Frontal cortex (tissue), 4 donors: Measurements from ENCODE around the gene SEMA4F. TPM values are rescaled to one million over a fixed set of nuclear protein-coding genes. Genes with fewer than 3 reads are reported as not detected.
"Not testable (repeated sequence)": the region's sequence is repeated elsewhere in the genome, so short reads cannot be mapped to it uniquely, and the experiment has no call there.

Experiments used
- DNase-seq, 2 donors: peaks; one replicate each; pipeline ENCODE4 v3.0.0; 2012; ENCODE audit warnings: low spot score in 2 of 2
- FAIRE-seq: peaks from 2 replicates; lab custom pipeline; 2012; peaks lifted over from hg19 to GRCh38; lab: Jason Lieb, UNC
- total RNA-seq: library from RNA; depleted of rRNA; stranded (reverse); fragments of >200 nt; gene quantifications from one replicate; pipeline ENCODE4 v1.2.3, GENCODE V29; 2014
- donor health status: control.
- donor health status: control.
- donor health status: control.

SEMA4F gene
- total RNA-seq, result 14.7 TPM

DNA sequence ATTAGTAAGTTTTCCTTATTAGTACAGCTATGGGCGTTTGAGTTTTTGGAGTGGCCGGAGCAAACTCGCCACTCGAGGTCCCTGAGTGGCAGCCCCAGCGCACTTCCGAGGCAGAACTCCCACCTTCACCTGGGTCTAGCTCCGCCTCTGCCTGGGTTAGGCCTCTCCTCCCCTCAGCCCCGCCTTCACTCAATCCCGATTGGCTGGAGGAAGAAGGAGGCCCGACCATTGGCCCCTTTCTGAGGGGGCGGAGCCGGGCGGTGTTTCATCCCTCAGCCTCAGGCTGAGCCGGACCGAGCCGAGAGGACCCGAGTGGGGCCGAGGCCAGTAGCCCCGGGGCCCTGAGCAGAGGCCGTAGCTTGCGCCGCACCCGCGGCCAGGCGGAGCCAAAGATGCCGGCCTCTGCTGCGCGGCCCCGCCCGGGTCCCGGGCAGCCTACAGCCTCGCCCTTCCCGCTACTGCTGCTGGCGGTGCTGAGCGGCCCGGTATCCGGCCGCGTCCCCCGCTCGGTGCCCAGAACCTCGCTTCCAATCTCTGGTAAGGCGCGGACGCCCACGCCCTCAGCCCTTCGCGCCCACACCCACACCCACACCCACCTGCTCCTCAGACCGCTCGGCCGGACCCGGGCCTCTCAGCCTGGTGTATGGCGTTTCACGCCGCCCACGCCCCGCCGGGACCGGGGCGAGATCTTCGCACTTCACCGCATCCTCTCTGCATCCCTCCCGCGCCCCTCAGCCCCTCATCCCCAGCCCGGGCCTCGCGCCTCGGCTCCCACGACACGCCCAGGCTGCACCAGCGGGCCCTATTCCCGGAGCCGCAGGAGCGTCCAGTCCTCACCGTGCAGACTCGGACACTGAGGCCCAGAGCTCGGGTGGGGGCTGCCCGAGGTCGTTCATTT lies at the start of gene SEMA4F:
TSS of gene SEMA4F (plus strand) at position 263 of the 898 bp plus-strand sequence. CDS start at position 393, 130 bp downstream.
- DNase-seq (peak; percentile 92 to 96), FAIRE-seq (peak; percentile 17)

DNA sequence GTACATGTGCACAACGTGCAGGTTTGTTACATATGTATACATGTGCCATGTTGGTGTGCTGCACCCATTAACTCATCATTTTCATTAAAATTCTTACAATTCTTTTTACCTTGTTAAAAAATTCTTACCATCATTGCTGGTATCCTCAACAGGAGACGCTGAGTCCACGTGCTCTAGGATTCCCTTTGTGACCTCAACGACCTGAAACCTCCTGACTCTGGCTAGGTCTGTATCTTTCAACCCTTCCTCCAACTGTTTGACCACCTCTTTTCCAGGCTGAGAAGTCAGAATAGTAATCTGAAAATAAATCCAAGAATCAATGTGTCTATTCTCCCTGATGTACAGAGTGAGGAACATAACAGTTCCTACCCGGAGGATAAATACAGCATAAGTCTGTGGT lies 47.1 kb upstream of the SEMA4F start:
- FAIRE-seq (no peak), DNase-seq (no peak)

DNA sequence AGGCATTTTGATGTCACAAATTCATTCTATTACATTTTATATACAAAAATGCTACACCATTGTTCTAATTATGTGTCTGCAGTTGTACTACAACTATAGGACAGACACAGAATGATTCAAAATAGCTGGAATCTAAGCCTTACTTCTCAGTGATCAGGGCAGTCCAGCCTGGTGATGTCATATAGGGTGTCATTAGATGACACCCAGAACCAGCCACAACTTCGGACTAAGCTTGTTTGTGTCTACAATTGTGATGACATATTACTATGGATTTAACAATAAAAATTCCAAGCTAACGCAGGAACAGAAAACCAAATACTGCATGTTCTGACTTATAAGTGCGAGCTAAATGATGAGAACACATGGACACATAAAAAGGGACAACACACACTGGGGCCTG lies 36.9 kb upstream of the SEMA4F start:
- DNase-seq (no peak), FAIRE-seq (no peak)

- FAIRE-seq, result no peak
These were observed 35.5 kb upstream of the SEMA4F start for GRCh38 chr2:74618410-74619083.

DNA sequence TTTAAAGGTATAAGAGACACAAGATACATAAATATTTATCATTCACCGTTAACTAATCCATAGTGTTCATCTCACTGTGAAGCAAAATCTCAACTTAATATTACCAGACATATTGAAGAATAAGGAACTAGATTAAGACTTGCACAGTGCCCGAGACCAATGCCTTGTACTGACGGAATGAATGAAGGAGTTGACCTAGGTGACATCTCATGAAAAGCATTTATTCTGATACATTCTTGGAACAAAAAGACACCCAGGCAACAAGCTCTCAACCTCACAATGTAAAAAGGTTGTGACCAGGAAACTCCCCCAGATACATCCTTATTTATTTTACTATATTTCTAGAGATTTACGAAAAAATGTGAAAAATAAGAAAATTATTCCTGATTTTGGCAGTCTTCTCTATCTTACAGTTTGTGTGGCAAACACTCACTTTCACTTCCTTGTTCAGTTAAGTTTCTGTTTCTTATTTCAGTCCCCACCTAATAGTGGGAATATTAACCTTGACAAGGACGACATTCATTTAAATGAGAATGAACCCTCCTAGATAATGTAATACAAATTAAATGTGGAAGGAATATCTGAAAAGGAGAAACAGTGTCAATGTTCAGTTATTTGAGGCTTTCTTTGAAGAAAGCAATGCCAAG lies 34.3 kb upstream of the SEMA4F start:
- FAIRE-seq (no peak), DNase-seq (no peak)

More at GRCh38 chr2:74618410-74619083, 35.5 kb upstream of the SEMA4F start:
- DNase-seq, result no peak

GRCh38 chr2:74620671-74621070 lies 33.4 kb upstream of the SEMA4F start:
- DNase-seq (no peak), FAIRE-seq (no peak)

GRCh38 chr2:74625658-74626425 lies 28.2 kb upstream of the SEMA4F start:
- no peak for DNase-seq
- no peak for FAIRE-seq

- no peak for FAIRE-seq
- DNase-seq, result no peak
These were observed 25.4 kb upstream of the SEMA4F start for GRCh38 chr2:74628538-74629105.

GRCh38 chr2:74630454-74630853 lies 23.6 kb upstream of the SEMA4F start:
- not testable (repeated sequence) for DNase-seq, FAIRE-seq

GRCh38 chr2:74632209-74632938 lies 21.7 kb upstream of the SEMA4F start:
- FAIRE-seq (no peak), DNase-seq (no peak)

DNA sequence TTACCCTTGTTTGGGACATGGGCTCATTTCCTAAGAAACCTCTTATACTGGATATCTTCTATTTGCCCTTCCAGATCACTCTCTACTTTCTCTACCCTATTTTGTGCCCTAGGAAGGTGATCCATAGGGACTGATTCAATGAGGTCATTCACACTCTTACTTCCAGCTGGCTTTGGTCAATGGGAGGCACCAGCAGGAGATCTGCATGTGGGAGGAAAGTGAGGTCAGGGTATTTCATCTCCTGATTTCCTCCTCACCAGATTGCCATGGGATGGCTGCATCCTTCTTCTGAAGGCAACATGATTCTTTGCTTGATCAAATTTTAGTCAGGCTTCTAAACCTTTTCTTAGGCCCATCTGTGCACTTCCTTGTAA lies 21.1 kb upstream of the SEMA4F start:
- DNase-seq (no peak), FAIRE-seq (no peak)

GRCh38 chr2:74639550-74639949 lies 14.5 kb upstream of the SEMA4F start:
- no peak for DNase-seq
- FAIRE-seq, result no peak

- no peak for DNase-seq
- FAIRE-seq, result no peak
These were observed 8.7 kb upstream of the SEMA4F start for GRCh38 chr2:74645344-74645743.

GRCh38 chr2:74646201-74646600 lies 7.8 kb upstream of the SEMA4F start:
- FAIRE-seq (no peak), DNase-seq (no peak)

DNA sequence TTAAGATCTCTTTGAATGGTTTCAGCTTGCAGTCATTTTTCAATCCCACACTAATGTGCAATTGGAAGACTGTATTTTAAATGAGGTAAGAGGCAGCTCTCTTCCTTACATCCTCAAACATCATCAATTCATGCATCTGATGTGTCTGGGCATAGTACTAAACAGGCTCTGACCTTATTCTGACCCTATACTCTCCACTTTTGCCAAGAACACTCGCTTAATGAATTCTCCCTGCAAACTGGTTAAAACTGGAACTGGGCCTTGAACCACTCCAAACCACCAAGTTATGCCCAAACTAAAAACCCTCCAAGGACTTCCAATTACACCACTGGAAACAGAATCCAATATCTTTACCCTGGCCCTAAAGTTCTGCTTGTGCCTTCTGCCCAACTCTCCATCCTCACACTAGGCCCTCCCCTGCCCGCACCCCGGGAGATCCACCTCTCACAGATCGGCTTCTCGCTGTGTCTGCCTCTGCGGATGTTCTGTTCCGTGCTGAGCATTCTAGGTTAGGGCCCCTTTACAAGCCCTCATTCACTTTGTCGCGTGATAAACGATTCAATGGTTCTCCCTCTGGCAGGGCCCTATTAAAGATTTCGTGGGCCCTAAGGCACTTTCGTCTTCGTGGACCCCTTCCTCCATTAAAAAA lies 7.1 kb upstream of the SEMA4F start:
- no peak for DNase-seq

GRCh38 chr2:74648009-74648443 lies 6.0 kb upstream of the SEMA4F start, which contains the start of gene M1AP:
M1AP (minus strand) TSS chr2:74648330; CDS start chr2:74640275, 8,055 bp downstream.
- no peak for FAIRE-seq
- DNase-seq, result peak in 1 of 2 donors; percentile 15

More for the DNA sequence above, 7.1 kb upstream of the SEMA4F start:
- FAIRE-seq, result no peak

DNA sequence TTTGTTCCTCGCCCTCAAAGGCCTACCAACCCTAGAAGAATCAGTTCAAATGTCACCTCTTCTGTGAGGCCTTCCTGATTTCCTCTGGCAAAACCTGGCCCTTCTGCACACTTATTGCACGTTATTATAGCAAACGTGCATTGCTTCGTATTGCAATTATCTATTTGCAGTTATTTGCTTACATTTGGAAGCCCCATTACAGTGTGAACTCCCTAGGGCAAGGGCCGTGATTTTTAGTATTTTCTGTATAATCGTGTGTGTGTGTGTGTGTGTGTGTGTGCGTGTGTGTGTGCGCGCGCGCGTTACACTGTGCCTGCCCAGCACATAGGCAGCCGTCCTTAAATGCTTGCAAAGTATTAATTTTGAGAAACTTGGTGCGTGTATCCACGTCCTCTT lies 460 bp upstream of the SEMA4F start:
- DNase-seq, result no peak
- no peak for FAIRE-seq

DNA sequence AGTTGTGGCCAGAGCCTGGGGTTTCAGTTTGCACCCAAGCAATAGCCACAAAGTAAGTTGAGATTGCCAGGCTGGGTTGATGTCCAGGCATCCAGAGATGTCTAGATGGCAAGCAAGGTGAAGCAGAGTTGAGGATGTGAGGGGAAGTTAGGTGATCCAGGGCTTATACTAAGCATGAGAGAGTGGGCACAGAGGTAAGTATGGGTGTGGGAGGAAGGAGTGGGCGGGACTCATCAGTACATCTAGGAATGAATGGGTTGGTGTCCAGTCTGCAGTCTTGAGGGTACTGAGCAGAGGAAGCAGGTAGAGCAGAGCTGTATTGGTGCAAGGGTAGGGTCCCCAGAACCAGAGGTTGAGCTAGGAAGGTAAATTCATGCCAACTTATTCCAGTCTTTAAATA lies 1.5 kb downstream of the SEMA4F start:
- DNase-seq (no peak), FAIRE-seq (no peak)
